ENCODE results near the gene SLC66A1.
A peak's percentile ranks its signal among the peaks of the same experiment; 100 is the strongest.

SLC66A1 gene

DNA sequence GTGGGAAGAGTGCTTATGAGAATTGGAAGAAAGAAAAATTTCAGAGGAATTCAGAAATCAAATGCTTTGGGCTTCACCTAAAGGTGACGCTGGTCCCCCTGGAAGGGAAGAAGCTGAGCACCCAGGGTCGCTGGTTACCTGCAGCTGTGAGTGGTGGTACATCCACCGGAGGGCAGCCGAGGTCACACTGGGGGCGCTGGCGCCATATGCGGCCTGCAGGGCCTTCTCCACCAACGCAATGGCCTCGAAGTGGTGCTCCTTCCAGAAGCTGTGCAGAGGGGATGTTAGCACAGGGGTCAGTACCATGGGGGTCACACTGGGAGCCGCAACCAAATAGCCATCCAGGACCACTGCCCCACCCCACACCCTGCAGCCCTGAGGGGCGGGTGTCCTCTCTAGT is 6.2 kb upstream of the SLC66A1 start:
- no peak for DNase-seq (ENCODE audit: low spot score)

DNA sequence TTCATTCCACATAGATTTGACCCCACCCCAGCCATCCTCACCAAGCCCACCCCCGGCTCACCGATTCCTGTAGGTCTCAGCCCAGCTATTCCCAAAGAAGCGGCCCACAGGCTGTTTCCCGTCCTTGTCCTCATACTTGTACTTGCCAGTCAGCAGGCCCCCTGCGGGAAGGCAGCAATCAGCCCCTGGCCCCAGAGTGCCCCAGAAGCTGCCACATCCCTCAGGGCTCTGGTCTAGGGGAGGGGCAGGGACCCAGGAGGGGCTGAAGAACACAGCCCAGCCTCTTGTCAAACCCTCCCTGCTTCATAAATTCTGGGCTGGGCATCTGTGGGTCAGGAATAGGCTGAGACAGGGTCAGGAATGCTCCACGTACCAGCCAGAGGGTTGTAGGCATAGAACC is 5.2 kb upstream of the SLC66A1 start:
- DNase-seq (ENCODE audit: low spot score): no peak

- no peak for DNase-seq (ENCODE audit: low spot score)
Observed at GRCh38 chr1:19307794-19308508, 4.2 kb upstream of the SLC66A1 start.

DNA sequence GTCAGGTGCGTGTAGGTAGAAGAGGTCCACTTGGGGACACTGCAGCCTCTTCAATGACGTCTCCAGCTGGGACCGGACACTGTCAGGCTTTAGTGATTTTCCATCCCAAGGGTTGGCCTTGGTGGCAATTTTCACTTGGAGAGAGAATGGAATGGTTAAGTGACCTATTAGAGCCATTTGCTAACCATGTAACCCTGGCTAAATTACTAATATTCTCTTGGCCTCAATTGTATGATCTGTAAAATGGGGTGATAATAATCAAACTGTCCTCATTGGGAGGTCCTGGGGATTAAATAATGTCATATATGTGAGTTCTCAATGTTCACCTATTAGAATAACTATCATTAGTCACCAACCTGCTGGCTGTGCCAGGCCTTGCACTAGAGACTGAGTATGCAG is 3.6 kb upstream of the SLC66A1 start:
- DNase-seq (ENCODE audit: low spot score): no peak

- DNase-seq (ENCODE audit: low spot score): peak; percentile 55
Observed at GRCh38 chr1:19309123-19309813, 2.9 kb upstream of the SLC66A1 start.

DNA sequence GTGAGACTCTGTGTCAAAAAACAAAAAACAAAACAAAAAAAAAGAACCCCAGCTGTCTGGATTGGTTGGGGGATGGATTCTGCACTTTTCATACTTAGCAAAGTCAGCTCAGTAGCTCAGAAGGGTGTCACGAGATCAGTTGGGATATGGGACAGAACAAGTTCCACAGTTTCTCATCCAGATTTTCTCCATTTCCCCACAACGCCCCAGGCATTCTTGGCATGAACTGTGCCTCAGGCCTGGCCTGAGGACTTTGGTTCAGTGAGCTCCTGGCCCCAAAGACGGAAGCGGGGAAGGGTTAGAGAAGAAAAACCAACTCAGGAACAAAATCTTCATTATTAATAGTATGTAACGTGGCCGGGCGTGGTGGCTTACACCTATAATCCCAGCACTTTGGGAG is 2.1 kb upstream of the SLC66A1 start:
- DNase-seq (ENCODE audit: low spot score): no peak

DNA sequence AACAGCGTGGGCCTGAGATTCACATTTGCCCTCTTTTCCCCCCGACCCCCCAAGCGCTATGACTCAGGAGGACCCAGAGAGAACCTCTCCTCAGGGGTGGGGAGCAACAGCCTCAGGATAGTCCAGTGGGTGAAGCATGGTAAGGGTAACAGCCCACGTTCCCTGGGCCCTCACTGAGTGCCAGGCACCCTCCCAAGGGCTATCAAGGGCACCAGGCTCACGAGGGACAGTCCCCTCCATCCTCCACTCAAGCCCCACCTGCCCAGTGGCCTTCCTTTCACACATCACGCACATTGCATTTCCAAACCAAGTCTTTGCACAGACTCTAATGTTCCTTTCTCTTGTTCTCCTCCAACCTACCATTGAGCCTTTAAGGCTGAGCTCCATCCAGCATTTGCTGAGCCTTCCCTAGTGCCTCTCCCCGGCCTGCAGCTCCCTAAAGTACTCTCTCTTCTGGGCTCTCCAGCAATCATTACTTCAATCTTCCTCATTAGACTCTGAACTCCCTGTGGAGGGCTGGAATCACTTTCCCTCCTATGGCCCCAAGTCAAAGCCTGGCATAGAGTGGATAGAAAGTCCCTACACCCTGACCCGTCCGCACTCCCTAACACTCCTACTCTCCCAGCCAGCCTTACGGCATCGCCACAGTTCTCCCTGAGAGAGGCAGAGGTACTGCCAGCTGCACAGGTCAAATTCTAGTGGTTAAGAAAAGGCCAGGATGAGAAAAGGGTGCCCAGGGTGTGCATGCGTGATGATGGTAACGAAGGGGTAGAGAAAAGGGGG is 1.2 kb upstream of the SLC66A1 start:
- no peak for DNase-seq (ENCODE audit: low spot score)

DNA sequence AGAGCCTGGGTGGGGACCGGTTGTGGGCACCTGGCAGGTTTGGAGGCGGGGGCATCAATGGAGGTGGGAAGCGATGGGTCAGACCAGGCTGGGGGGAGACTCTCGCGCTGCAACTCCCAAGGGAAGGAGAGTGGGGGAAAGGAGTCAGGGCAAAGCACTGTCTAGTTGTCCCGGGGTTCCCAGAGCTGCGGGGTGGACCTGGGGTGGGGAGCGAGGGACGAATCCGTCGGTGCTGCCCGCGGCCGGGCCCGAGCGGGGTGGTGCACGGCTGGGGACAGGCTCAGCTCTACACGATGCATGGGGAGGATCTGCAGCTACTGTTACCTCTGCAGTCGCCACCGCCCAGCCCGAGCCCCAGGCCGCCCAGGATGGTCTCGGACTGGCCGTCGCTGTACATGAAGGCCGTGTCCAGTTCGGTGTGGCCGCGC is 609 bp upstream of the SLC66A1 start:
- no peak for DNase-seq (ENCODE audit: low spot score)

DNA sequence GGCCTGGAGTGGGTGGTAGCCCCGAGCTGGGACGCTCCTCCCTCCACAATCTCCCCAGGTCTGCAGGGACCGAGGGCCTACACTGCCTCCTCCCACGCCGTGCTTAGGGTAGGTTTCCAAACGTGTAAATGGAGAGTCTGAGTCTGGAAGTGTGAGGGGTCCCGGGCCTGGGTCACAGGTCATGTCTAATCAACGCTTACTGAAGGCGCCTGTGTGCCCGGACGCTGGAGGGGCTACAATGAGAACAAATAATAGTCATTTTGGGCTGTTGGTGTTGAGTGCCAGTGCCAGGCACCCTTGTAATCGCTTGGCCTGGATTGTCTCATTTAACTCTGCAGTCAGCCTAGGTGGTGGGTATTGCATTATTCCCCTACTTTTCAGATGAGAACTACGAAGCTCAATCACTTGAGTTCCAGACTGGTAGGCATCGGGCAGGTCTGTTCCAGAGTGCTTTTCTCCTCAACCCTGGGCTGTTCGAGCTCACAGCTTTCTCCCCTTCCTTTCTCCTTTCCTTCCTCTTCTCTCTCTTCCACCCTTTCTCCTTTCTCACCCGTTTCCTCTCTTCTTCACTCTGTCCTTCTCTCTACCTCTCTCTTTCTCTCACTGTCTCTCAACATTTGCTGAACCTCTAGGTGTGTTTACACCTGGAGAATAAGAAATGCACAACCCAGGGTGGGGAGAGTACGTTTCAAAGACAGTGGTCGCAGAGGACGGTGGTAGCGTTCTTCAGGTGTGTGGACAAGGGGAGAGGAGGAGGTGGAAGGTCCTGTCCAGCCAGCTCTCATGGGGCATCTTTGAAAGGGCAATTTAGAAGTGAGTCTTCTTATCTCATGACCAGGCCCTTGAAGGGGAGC is 883 bp downstream of the SLC66A1 start:
- DNase-seq (ENCODE audit: low spot score): no peak

- DNase-seq (ENCODE audit: low spot score): no peak
Observed at GRCh38 chr1:19313636-19313959, 1.5 kb downstream of the SLC66A1 start.

DNA sequence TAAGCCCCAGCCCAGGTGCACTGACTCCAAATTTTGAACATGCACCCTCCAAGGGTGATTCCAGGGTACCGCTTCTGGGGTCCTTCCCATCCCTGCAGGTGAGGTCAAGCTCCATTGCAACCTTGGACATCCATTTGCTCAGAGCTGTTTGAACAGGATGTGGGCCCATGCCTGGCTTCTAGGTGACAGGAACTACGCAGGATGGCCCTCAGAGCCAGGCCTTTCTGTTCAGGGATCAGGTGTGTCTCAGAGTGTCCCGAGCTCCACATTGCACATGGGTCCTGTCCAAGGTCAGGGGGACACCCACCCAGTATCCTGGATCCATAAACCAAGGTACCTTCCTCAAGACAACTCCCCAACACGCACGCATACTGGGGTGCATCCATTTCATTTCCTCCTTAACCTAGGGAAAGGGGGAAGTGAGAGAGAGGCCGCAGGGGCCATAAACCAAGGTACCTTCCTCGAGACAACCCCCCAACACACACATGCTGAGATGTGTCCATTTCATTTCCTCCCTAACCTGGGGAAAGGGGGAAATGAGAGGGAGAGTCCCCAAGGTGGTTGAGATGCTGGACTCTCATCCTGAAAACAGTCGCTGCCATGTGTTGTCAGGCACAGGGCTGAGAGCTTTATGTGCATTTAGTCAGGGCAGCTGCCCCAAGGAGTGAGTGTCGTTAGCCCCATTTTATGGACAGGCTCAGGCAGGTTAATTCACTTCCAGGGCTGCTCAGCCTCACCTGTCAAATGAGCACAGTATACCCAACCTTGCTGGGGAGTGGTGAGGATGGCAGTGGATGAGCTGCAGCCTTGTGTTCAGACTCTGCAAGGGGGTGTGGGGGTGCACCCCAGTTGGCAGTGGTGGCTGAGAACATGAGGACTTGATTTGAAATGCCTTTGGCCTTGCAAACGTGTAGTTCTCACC is 2.1 kb downstream of the SLC66A1 start:
- DNase-seq (ENCODE audit: low spot score): no peak

DNA sequence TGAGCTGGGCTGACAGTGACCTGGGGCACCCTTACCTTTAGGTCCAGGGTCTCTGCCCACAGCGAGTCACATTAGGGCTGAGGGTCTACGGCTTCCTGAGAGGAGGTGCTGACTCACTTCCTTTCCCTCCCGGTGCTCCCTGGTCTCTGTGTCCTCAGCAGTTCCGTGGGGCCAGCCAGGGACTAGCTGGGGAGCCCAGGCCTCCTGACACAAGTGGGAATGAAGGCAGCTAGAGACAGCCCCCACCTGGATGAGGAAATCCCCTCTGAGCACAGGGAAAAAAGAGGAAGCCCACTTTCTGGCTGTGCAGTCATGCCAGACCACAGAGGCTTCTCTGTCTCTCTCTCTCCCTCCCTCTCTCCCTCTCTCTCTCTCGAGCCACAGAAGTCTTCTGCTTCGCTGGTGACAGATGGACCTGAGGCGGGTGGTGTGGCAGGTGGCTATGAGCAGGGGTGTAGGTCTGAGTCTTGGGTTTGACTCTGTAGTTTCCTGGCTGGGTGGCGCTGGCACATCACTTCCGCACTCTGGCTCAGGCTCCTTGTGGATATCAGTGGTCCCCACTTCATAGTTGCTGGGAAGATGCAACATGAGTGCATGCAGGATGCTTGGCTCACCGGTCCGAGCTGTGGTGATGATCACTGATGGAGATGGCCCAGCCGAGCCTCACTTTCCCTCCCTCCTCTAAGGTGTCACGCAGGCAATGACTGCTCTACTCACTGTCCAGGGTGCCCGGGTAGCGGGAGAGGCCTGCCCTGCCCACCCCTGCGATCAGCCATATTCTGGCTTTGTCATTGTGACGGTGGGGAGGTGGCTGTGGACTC is 3.5 kb downstream of the SLC66A1 start:
- no peak for DNase-seq (ENCODE audit: low spot score)

DNA sequence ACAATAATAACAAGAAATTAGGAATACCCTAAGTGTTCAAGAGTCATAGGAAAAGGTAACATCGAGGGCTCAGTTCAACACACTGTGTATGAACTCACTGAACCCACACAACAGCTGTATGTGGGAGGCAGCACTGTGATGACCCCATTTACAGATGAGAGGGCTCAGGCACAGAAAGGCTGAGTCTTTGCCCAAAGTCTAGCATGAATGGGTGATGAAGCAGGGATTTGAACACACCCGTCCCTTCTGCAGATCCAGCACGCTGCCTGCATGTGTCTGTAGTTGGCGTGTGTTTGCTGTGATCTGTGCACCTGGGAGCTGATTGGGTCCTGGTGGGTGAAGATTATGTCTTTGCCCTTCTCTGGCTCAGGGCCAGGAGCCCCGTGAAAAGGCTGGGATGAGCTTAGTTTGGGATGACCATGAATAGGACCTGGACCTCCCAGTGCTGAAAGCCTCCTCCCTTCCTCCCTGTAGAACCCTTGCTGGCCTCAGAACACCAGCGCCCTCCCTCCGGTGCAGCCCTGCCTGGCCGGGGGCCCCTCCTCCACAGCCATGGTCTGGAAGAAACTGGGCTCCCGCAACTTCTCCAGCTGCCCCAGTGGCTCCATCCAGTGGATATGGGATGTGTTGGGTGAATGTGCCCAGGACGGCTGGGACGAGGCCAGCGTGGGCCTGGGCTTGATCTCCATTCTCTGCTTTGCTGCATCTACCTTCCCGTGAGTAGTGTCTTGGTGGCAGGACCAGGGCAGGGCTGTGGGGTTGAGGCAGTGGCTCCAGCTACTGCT is 5.2 kb downstream of the SLC66A1 start:
- no peak for DNase-seq (ENCODE audit: low spot score)

GRCh38 chr1:19319196-19319595 is 7.1 kb downstream of the SLC66A1 start:
- no peak for DNase-seq (ENCODE audit: low spot score)

DNA sequence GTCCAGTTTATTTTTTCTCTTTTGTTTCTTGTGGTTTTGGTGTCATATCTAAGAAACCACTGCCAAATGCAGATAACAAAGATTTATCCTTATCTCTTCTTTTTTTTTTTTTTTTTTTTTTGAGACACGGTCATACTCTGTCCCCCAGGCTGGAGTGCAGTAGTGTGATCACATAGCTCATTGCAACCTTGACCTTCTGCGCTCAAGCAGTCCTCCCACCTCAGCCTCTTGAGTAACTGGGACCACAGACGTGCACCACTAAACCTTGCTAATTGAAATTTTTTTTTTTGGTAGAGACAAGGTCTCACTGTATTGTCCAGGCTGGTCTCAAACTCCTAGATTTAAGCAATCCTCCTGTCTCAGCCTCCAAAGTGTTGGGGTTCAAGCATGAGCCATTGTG is 8.9 kb downstream of the SLC66A1 start:
- DNase-seq (ENCODE audit: low spot score): no peak

- DNase-seq (ENCODE audit: low spot score): no peak
Observed at GRCh38 chr1:19322481-19322880, 10.4 kb downstream of the SLC66A1 start.

DNA sequence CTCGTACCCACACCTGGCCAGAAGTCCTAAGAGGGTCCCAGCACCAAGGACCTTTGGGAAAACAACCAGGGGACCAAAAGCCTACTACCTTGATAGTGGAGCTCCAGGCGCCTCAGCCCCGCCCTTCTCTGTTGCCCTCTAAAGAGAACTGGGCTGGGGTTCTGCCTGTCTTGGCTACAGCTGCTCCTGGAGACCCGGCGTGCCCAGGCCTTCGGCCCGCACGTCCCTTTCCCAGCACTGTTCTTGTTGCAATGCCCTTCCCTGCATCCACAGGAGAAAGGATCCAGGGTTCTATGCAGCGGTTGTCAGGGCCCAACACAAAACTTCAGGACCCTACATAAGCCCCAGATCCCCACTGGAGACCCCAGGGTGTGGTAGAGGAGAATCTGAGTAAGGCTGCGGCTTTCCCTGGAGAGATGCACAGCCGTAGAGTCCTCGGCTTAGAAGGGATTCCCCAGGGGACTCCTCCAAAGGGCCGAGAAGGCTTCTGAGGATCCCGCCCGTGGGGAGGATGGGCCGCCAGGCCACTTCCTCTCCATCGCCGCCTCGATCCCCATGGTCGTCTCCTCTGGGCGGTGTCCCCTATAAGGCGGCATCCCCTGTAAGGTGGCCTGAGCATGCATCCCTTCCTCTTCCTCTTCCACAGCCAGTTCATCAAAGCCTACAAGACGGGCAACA is 12.0 kb downstream of the SLC66A1 start:
- no peak for DNase-seq (ENCODE audit: low spot score)

DNA sequence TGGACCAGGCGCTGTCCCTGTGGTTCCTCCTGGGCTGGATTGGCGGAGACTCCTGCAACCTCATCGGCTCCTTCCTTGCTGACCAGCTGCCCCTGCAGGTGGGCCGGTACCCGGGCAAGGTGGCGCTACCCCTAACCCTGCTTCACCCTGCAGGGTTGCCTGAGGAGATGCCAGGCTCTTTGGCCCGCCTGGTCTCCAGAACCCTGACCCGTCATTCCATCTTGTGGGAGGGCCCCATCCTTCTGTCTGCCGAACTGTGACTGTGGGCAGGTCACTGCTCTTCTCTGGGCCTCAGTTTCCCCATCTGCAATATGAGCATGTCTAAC is 12.5 kb downstream of the SLC66A1 start:
- no peak for DNase-seq (ENCODE audit: low spot score)

GRCh38 chr1:19325368-19325957 is 13.3 kb downstream of the SLC66A1 start:
- no peak for DNase-seq (ENCODE audit: low spot score)

Data from AG20443 (cell line).